CD4-positive, alpha-beta T cell treated with Interleukin-12 subunit alpha and Interleukin-12 subunit beta, for 1 hour (primary cell): ENCODE results near the gene C17orf107.

ENCODE experiments used
- DNase-seq: peaks from one replicate; pipeline ENCODE4 v3.0.0-alpha.2; 2020

Gene C17orf107

GRCh38 chr17:4877089-4877488, 22.2 kb upstream of the C17orf107 start:
- DNase-seq, result no peak

GRCh38 chr17:4879601-4880000, 19.7 kb upstream of the C17orf107 start:
- no peak for DNase-seq

GRCh38 chr17:4880857-4881256, 18.5 kb upstream of the C17orf107 start:
- DNase-seq, result no peak

- DNase-seq, result peak; percentile 73
These were observed 17.4 kb upstream of the C17orf107 start for GRCh38 chr17:4881761-4882555.

GRCh38 chr17:4884489-4884888, 14.8 kb upstream of the C17orf107 start:
- no peak for DNase-seq

GRCh38 chr17:4886830-4887229, 12.5 kb upstream of the C17orf107 start:
- DNase-seq, result no peak

GRCh38 chr17:4887581-4887980, 11.8 kb upstream of the C17orf107 start:
- DNase-seq, result no peak

- DNase-seq, result no peak
These were observed 7.6 kb upstream of the C17orf107 start for GRCh38 chr17:4891411-4892410.

- no peak for DNase-seq
These were observed 6.7 kb upstream of the C17orf107 start for GRCh38 chr17:4892499-4893221.

- no peak for DNase-seq
These were observed 6.1 kb upstream of the C17orf107 start for GRCh38 chr17:4893272-4893671.

- DNase-seq, result no peak
These were observed 5.4 kb upstream of the C17orf107 start for GRCh38 chr17:4893721-4894560.

GRCh38 chr17:4895121-4895520, 4.2 kb upstream of the C17orf107 start:
- DNase-seq, result no peak

- no peak for DNase-seq
These were observed 3.5 kb upstream of the C17orf107 start for GRCh38 chr17:4895657-4896331.

GRCh38 chr17:4896332-4897197, 2.8 kb upstream of the C17orf107 start:
- DNase-seq, result no peak

- no peak for DNase-seq
These were observed 2.1 kb upstream of the C17orf107 start for GRCh38 chr17:4897198-4897687.

- no peak for DNase-seq
These were observed 1.6 kb upstream of the C17orf107 start for GRCh38 chr17:4897785-4898184.

GRCh38 chr17:4898351-4898750, 985 bp upstream of the C17orf107 start:
- DNase-seq, result no peak

- DNase-seq, result no peak
These were observed 409 bp upstream of the C17orf107 start for GRCh38 chr17:4898927-4899326.

- peak; percentile 81 for DNase-seq
These were observed 1.1 kb downstream of the C17orf107 start for GRCh38 chr17:4900231-4901107.
